ENCODE results near the gene DRICH1.
"Not testable (repeated sequence)": the region's sequence is repeated elsewhere in the genome, so short reads cannot be mapped to it uniquely, and the experiment has no call there.

The DRICH1 gene

DNA sequence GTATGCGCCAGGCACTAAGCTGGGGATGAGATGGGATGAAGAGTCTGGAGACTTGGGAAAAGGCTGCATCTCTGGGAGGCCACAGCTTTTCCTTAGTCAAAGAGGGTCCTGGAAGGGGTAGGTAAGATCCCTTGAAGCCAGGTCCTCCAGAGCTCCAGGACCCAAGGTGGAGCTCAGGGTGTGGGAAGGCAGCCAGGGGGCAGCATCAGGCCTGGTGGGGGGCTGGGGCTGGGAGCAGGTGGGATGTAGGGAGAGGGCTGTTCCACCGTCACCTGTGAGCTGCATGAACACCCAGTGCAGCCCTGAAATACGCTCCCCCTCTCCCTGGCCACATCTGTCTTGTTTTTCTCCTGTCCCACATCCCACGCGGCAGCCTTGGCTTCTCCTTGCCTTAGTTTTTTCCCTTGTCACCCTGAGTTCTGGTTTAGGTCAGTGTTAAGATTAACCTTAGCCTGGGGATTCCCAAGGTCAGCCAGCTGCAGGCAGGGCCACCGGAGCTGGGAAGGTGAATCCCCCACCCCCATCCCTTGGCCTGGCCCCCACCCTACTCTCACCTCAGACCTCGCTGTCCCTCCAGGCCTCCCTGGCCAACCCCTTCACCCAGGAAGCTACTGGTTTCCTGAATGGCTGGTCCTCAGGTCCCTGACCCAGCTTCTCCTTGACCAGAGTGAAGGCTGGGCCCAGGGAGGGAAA lies 34.4 kb downstream of the DRICH1 start:
- DNase-seq = not testable (repeated sequence)

DNA sequence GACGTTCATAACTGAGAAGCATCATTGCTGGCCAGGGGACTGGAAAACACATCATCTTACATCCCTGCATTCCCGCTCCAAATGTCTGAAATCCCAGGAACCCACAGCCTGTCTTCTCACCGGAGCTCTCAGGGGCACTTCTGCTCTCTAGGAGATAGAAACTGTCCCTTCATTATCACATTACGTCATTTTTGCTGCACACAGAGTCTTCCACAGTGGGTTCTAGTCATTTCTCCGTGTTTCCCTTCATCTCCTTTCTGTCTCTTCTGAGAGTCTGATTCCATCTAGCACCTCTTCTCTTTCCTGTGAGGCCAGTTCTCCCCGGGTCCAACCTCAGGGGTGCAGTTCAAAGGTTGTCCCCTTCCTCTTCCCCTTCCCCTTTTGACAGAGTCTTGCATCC lies 36.2 kb downstream of the DRICH1 start:
- not testable (repeated sequence) for DNase-seq

- DNase-seq = no peak
Measured at GRCh38 chr22:23591846-23592245, 40.3 kb downstream of the DRICH1 start.

- peak; percentile 53 for DNase-seq
Measured at GRCh38 chr22:23591201-23591791, 40.8 kb downstream of the DRICH1 start.

DNA sequence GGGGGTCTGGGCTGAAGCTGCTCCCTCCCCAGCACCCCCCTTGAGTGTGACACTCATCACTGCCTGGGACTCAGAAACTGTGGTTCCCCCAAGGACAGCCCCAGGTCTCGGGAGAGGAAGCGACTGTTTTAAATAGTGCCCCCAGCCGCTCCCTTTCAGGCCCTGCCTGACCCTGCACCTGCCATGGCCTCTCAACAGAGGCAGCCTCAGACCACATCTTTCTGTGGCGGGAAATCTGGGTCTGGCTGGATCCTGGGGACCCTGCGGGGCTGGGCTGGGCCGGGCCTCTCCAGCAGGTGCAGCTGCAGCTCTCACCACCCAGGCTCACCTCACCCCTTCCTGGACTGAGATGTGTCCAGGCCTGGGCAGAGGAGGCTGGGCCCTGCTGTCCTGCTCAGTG lies 48.3 kb downstream of the DRICH1 start:
- DNase-seq = no peak

DNA sequence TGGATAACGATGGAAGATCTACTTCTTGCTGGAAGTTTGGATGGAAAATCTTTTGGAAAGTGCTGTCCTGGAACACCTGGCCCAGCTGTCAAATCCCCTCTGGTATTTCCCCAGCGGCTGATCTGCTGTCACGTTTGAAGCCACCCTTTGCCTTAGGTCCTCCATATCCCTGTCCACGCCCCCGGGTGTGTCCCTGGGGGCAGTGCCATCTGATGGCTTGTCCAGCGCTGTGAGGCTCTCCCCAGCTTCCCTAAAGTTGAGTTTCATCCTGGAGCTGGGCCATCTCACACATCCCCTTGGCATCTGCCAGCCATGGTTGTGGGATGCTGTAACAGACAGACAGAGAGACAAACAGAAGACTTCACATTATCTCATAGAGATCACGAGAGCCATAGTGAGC lies 49.0 kb downstream of the DRICH1 start:
- DNase-seq = no peak

DNA sequence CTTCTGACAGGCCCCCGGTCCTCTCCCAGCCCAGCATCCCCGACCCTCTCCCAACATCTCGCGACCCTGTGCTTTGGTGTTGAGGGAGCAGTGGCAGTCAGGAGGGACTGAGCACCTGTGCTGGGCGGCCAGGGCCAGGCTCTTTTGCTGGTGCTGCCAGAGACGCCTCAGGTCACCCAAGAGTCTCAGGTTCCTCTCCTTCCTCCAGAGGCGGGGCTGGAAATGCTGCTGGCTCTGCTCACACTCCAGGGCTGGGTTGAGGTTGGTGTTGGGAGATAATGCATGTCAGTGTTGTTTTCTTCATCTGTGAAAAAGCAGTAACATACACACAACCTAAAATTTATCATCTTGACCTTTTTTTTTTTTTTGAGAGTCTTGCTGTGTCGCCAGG lies 50.9 kb downstream of the DRICH1 start:
- no peak for DNase-seq

DNA sequence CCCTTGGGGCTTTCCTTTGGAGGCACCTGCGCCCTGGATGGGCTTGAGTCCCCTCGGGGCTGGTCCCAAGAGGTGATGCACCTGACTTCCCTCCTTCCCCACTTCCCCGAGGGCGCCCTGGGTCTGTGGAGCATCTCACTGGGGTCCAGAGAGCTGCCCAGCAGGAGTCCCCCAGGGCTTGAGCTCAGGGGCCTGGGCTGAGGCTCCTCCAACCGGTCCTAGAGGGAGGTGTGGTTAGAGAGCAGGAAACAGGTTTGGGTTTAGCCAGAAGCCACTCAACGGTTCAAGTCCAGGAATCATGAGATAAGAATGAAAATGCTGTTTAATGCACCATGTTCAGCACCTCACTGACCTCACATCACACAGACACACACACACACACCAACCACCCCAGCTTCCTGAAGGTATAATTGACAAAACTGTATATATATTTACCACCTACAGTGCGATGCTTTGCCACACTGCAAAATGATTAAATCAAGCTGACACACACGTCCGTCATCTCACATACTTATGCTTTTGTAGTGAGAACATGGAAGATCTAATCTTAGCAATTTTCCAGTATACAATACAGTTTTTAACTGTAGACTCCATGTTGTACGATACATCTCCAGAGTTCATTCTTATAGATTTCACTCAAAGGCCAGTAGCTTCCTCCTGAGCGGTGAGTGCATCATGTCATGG lies 51.4 kb downstream of the DRICH1 start:
- no peak for DNase-seq

DNA sequence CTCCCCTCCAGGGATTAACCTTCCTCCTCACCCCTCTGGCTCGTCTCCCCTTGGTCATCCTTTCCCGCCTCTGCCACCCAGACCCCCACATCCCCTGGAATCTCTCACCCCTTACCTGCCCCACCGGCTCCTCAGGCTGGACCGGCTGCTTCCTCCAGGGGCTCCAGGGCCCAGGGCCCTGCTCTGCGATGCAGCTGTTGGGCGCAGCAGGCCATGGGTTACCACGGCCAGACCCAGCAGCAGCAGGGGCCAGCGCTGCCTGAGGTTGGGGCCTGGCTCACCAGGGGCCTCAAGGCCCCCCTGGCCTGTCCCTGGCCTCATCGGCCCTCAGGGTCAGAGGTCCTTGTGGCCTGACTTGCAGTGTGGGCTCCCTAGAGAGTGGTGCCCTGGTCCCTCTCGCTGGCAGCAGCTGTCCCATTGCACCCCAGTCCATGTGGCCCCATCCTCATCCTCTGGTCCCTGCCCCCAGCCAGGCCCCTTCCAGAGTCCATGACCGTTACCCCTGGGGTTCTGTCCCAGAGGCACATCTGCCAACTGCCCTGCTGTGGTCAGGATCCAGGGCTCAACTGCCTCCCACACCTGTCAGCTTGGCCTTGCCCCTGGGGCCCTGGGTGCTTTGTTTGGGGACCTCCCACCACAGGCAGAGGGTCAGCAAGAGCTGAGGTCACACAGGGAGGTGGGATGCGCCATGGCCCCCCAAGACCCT lies 52.1 kb downstream of the DRICH1 start, which contains the start of gene IGLL1:
Gene IGLL1 (minus strand): TSS at position 421 of the 706 bp plus-strand sequence. CDS start 100 bp downstream, at position 321.
- DNase-seq = no peak

GRCh38 chr22:23579280-23579679 lies 52.8 kb downstream of the DRICH1 start:
- no peak for DNase-seq

GRCh38 chr22:23578306-23578705 lies 53.8 kb downstream of the DRICH1 start:
- no peak for DNase-seq

GRCh38 chr22:23576681-23577080 lies 55.4 kb downstream of the DRICH1 start:
- DNase-seq = no peak

DNA sequence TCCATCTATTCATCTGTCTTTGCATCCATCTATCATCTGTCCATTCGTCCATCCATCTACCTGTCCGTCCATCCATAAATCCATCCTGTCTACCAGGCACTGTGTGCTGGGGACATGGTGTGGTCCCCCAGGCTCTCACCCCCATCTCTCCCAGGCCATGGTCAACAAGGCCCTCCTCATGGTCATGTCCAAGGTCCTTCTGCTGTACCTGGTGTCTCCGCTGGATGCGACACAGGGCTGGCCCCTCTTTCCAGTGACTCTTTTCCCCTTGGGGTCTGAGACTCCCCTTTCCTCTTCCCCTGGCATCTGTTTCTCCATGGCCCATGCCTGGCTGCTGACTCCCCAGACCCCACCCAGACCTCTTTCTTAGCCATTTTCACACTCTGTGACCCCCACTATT lies 56.5 kb downstream of the DRICH1 start:
- DNase-seq = no peak

GRCh38 chr22:23574877-23575276 lies 57.2 kb downstream of the DRICH1 start:
- no peak for DNase-seq

GRCh38 chr22:23574371-23574811 lies 57.7 kb downstream of the DRICH1 start:
- no peak for DNase-seq

- DNase-seq = not testable (repeated sequence)
Measured at GRCh38 chr22:23573701-23574235, 58.4 kb downstream of the DRICH1 start.

DNA sequence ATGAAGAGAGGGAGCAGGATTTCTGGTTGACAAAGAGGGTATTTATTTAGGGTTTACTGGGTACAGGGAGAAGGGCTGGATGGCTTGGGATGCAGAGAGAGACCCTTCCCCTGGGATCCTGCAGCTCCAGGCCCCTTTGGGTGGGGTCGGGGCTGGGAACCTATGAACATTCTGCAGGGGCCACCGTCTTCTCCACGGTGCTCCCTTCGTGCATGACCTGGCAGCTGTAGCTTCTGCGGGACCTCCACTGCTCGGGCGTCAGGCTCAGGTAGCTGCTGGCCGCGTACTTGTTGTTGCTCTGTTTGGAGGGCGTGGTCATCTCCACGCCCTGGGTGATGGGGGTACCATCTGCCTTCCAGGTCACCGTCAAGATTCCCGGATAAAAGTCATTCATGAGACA lies 59.0 kb downstream of the DRICH1 start:
- DNase-seq = not testable (repeated sequence)

DNA sequence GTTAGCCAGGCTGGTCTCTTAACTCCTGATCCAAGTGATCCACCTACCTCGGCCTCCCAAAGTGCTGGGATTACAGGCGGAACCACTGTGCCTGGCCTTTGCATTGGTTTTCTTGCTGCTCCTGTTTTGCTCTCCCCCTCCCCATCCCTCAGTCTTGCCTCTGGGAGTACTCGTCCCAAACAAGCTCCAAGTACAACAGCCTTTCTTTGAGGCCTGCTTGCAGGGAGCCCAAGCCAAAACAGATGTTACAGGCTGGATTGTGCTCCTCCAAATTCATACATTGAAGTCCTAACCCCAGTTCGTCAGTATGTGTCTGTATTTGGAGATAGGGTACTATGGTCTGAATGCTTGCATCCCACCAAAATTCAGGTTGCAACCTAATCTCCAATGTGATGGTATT lies 60.6 kb downstream of the DRICH1 start:
- no peak for DNase-seq

GRCh38 chr22:23570681-23571080 lies 61.4 kb downstream of the DRICH1 start:
- DNase-seq = no peak

GRCh38 chr22:23569716-23570115 lies 62.4 kb downstream of the DRICH1 start:
- DNase-seq = no peak

- no peak for DNase-seq
Measured at GRCh38 chr22:23569291-23569690, 62.8 kb downstream of the DRICH1 start.

- no peak for DNase-seq
Measured at GRCh38 chr22:23566705-23567475, 65.2 kb downstream of the DRICH1 start.
